Measurements from ENCODE around the gene TTC22. TPM values are rescaled to one million over a fixed set of nuclear protein-coding genes. Genes with fewer than 3 reads are reported as not detected.

TTC22 gene
- total RNA-seq: 0.14 TPM
- long read RNA-seq: 0 reads

DNA sequence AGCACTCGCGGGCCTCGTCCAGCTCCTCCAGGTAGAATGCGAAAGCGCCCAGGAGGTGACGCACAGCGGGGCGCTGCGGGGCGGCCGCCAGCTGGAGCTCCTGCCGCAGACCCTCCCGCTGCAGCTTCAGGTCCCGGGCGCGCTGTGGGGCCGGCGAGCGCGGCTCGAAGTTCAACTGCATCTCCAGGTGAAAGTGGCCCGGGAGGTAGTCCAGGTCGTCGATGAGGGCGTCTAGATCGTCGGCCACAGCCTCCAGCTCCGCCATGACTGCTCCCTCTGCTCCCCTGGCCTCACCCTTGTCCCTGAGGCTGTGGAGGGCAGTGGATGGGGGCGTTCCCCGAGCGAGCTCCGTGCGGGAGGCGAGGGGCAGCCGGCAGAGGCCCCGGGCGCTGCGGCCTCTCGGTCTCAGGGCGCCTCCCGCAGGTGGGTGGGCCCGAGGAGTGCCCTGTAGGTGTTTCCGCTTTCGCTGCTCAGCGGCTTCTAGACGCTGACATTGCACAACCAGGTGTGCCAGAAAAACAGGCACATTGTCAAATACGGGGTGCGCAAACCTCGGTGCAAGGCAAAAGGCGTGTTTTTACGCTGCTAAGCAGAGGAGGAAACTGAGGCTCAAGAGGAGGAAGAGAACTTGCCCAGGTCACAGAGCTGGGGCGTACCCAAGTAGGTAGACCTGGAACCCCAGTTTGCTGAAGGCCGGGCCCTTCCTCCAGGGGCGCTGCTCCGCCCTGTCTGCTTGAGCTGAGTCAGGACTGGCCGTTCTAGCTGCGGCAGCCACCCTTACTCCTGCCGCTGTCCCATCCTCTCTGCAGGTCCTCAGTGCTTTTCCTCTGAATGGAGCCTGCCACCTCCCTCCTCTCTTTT is at the start of gene TTC22:
Gene TTC22, minus strand, starts transcription at position 425 of the 861 bp plus-strand sequence. Its CDS starts 160 bp downstream, at position 265.
- intact Hi-C loops (cut with micrococcal nuclease): loop anchor here (10.0 kb wide), 1 partner anchor 726 kb away; no protein-coding TSS in a partner anchor
- no peak within 1 kb of the TSS for H3K27ac ChIP-seq (replicated peaks)
- H3K4me1 ChIP-seq: peaks cover 10% of the 10 kb centered on the region
- peak; percentile 45 for TF ChIP-seq CTCF (IDR thresholded peaks at IDR 0.05; ENCODE audit: borderline replicate concordance)
- H3K9me3 ChIP-seq (replicated peaks): no peaks in the 10 kb centered on the region
- peak within 1 kb of the TSS; percentile 56 for H3K4me3 ChIP-seq
- no peaks in the 10 kb centered on the region for H3K36me3 ChIP-seq
- no peak for DNase-seq
- H3K27me3 ChIP-seq (ENCODE audit: low read depth): peaks cover 82% of the 10 kb centered on the region

DNA sequence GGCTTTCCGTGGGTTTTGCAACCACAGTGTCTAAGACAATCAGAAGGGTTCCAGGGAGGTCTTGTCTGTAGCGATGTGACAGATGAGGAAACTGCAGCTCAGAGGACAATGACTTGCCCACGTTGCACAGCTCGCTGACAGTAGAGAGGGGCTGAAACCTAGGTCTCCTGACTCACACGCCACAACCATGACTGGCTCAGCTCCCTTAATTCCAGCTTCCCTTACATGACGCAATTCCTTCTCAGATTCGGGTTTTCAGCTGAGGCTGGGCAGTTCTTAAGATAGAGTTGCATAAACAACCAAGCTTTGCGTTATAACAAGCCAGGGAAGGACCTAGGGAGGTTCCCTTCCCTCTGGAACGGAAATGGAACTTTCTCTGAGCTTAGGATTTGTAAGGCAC is 49.6 kb upstream of the TTC22 start:
- TF ChIP-seq CTCF (IDR thresholded peaks at IDR 0.05; ENCODE audit: borderline replicate concordance): no peak
- Histone ChIP-seq H3K27me3 (ENCODE audit: low read depth) (no peaks in the 10 kb centered on the region), H3K27ac (replicated peaks) (no peak overlapping the region), H3K9me3 (replicated peaks) (no peaks in the 10 kb centered on the region), H3K36me3 (peaks cover 20% of the 10 kb centered on the region), H3K4me3 (no peak overlapping the region), H3K4me1 (peaks cover 11% of the 10 kb centered on the region)
- no peak for DNase-seq
- intact Hi-C loops (cut with micrococcal nuclease): no loop called here

DNA sequence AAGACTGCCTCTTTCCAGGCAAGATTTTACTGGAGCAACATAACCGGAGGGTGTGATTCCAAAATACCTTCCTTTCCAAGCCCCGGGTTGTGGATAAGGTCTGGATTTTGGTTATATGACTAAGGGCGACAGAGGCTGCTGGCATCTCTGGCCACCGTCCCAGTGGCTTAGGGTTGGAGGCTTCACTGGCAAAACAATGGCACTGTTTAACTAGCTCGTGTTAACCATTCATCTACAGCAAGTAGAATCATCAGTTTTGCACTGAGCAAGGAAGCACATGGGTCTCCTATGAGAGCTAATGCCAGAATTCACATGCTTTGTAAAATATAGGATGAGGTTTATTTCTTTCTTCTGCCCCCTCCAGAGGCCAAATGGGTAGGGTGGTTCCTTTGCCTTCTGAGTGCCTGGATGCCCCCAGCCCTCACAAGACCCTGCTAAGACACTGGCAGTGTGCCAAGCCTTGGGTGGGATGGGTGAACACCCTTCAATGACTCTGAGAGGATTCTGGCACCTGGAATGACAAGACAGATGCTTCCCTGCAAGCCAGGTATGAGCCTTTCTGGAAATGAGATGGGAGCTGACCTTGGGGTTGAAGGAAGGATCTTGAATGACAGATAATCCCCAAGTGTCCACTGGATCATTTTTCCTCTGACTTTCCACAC is 49.1 kb upstream of the TTC22 start:
- H3K36me3 ChIP-seq: peaks cover 20% of the 10 kb centered on the region
- no peak for DNase-seq
- H3K27me3 ChIP-seq (ENCODE audit: low read depth): no peaks in the 10 kb centered on the region
- no peak overlapping the region for H3K4me3 ChIP-seq
- H3K27ac ChIP-seq (replicated peaks): no peak overlapping the region
- intact Hi-C loops (cut with micrococcal nuclease): no loop called here
- no peaks in the 10 kb centered on the region for H3K9me3 ChIP-seq (replicated peaks)
- peaks cover 11% of the 10 kb centered on the region for H3K4me1 ChIP-seq
- TF ChIP-seq CTCF (IDR thresholded peaks at IDR 0.05; ENCODE audit: borderline replicate concordance): no peak

- DNase-seq: no peak
- H3K4me3 ChIP-seq: no peak overlapping the region
- no peaks in the 10 kb centered on the region for H3K27me3 ChIP-seq (ENCODE audit: low read depth)
- no peaks in the 10 kb centered on the region for H3K9me3 ChIP-seq (replicated peaks)
- no peak overlapping the region for H3K27ac ChIP-seq (replicated peaks)
- TF ChIP-seq CTCF (IDR thresholded peaks at IDR 0.05; ENCODE audit: borderline replicate concordance): no peak
- peaks cover 20% of the 10 kb centered on the region for H3K36me3 ChIP-seq
- intact Hi-C loops (cut with micrococcal nuclease): no loop called here
- H3K4me1 ChIP-seq: peaks cover 11% of the 10 kb centered on the region
Measured at GRCh38 chr1:54849219-54850068, 48.3 kb upstream of the TTC22 start.

All from left ventricle myocardium inferior (tissue), 1 donor.